HG03064 (cell line): ENCODE results near the gene ARMC10.
"Not testable (repeated sequence)": the region's sequence is repeated elsewhere in the genome, so short reads cannot be mapped to it uniquely, and the experiment has no call there.

Experiments
- ATAC-seq: cut with Tn5 transposase; IDR thresholded peaks from one replicate; pipeline ENCODE4 v1.9.1; 2021; ENCODE audit warnings: low read depth; ENCODE audit not compliant: unreplicated experiment

Gene ARMC10

GRCh38 chr7:103077318-103077717 is 2.4 kb downstream of the ARMC10 start:
- no peak for ATAC-seq

DNA sequence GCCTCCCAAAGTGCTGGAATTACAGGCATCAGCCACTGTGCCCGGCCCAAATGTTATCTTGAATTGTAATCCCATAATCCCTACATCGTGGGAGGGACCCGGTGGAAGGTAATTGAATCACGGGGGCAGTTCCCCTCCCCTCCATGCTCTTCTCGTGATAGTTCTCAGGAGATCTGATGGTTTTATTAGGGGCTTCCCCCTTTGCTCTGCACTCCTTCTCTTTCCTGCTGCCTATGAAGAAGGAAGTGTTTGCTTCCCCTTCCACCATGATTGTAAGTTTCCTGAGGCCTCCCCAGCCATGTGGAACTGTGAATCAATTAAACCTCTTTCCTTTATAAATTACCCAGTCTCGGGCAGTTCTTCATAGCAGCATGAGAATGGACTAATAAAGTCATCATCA is 3.3 kb downstream of the ARMC10 start:
- not testable (repeated sequence) for ATAC-seq

DNA sequence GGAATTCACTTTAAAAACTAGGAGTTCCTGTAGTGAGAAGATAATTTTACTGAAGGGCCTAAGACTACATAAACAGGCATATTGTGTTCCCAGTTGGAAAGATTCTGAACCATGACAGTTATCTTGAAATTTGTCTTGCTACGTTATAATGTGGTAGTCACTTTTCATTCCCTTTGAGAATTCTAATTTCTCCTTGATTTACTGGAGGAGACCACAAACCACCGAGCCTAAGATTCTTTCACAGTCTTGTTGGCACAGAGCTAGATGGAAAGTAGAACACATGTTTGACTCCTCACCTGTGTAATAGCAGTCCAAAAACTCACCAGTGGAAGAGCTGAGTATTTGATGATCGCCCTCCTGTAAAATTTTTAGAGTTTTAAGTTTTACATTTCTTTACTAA is 4.9 kb downstream of the ARMC10 start:
- ATAC-seq: no peak

DNA sequence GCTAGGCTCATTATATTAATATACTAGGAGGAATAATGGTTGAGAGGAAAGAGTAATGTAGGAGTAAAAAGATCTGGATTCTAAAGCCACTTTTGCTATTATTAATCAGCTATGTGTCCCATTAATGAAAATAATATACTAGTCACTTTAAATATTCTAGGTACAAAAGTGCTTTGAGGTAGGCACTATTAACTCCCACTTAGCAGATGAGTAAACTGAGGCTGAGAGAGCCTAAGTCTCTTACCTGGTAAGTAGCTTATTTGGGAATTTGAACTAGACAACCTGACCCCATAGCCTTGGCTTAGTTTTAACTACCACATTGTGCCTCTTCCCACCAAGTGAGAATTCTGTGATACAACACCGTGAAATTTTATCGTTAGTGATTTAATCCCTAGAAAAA is 6.0 kb downstream of the ARMC10 start:
- no peak for ATAC-seq

- ATAC-seq: no peak
These were observed 7.6 kb downstream of the ARMC10 start for GRCh38 chr7:103082497-103082896.

- no peak for ATAC-seq
These were observed 8.3 kb downstream of the ARMC10 start for GRCh38 chr7:103083210-103083609.

DNA sequence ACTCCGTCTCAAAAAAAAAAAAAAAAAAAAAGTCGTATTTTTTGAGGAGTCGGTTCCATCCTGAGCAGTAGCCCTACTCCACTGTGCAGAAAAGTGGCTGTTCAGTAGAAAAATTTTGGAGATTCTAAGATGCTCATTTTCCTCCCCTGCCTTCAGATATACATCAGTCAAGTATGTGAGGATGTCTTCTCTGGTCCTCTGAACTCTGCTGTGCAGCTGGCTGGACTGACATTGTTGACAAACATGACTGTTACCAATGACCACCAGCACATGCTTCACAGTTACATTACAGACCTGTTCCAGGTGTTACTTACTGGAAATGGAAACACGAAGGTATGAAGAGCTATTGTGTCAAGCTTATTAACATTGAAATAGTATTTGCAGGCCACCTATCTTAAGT is 17.4 kb downstream of the ARMC10 start:
- not testable (repeated sequence) for ATAC-seq

DNA sequence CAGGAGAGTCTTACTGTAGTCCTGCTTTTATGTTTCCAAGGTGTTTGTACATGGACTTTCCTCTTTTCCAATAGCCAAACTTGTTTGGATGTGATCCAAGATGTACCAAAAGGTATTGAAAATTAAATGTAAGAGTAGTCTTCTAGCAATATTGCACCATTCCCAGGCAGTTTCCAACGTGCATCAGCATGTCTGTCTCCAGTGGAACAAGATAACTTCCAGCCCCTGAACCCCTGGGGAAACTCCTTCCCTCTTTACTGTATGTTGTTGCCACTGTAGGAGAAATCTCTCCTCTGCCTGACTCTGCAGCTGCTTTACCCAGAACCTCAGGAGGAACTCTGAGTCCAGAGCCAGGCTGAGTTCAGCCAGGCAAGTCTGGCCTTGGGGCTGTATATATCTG is 18.5 kb downstream of the ARMC10 start:
- ATAC-seq: no peak

GRCh38 chr7:103094102-103094501 is 19.2 kb downstream of the ARMC10 start:
- ATAC-seq: no peak

- not testable (repeated sequence) for ATAC-seq
These were observed 20.6 kb downstream of the ARMC10 start for GRCh38 chr7:103095558-103095957.

- ATAC-seq: no peak
These were observed 22.1 kb downstream of the ARMC10 start for GRCh38 chr7:103097041-103097440.

GRCh38 chr7:103100348-103100747 is 25.4 kb downstream of the ARMC10 start:
- ATAC-seq: no peak

DNA sequence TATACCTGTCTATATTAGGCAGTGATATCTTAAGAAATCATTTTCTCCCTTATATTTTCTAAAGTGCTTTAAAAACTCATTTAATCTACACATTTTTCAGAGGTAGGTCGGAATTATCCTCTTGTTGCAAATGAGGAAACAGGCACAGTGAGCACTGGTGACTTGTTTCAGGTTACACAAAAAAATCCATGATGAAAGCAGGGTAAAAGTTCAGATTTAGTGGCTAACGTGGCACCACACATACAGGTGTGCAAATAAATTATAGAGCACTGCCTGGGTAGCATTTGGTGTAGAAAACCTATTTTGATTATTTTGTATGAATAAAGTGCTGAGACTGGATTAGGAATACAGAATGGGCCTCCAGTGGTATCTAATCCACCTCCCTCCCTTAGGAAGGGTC is 26.6 kb downstream of the ARMC10 start:
- no peak for ATAC-seq

- ATAC-seq: no peak
These were observed 31.2 kb downstream of the ARMC10 start for GRCh38 chr7:103106005-103106702.

- ATAC-seq: not testable (repeated sequence)
These were observed 31.7 kb downstream of the ARMC10 start for GRCh38 chr7:103106703-103107070.

DNA sequence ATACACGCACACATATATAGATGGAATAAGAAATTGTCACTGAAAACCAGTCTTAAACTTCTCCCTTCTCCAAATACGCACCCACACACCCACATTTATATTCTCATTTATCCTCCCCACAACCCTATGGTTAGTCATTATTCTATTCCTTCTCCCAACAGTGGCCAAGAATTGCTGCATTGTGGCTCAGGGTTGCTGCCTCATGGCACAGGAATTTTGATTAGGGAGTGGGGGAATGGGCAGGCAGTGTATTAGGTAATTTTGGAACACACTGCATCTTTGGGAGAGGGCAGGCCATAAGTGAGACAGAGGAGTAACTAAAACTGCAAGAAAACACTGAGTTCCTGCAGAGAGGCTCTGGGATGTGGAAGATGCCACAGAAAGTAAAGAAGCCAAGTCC is 38.2 kb downstream of the ARMC10 start:
- ATAC-seq: no peak

GRCh38 chr7:103114576-103115008 is 39.7 kb downstream of the ARMC10 start:
- no peak for ATAC-seq

DNA sequence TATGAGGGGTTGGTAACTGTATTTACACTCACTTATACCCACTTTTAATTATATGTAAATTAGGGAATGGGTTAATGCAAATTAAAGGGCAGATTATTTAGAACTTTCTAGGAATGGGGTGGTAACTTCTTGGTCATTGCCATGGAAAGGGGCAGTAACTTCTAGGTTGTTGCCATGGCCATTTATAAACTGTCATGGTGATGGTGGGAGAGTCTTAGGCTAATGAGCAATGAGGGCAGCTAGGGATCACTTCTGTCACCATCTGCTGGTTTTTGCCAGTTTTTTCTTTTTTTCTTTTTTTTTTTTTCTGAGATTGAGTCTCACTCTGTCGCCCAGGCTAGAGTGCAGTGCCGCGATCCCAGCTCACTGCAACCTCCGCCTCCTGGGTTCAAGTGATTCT is 40.8 kb downstream of the ARMC10 start:
- ATAC-seq: no peak

GRCh38 chr7:103116511-103116910 is 41.6 kb downstream of the ARMC10 start:
- ATAC-seq: no peak

DNA sequence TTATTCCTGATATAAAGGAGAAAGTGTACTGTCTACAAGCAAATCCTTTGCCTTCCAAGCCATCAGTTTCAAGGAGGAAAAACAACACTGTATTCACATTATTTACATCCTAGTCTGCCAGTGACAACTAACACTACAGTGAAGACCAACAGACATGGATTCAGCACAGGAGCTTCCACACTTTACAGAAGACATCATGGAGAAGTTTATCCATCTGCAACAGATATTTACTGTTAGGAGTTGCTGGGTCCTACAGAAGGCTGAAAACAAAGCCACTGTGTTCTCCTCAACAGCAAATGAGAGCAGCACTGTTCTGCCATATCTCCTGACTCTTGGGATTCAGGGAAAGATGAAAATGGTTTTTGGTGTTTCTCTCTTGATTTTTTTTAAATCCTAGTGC is 42.1 kb downstream of the ARMC10 start:
- ATAC-seq: no peak

- no peak for ATAC-seq
These were observed 42.5 kb downstream of the ARMC10 start for GRCh38 chr7:103117465-103117864.

DNA sequence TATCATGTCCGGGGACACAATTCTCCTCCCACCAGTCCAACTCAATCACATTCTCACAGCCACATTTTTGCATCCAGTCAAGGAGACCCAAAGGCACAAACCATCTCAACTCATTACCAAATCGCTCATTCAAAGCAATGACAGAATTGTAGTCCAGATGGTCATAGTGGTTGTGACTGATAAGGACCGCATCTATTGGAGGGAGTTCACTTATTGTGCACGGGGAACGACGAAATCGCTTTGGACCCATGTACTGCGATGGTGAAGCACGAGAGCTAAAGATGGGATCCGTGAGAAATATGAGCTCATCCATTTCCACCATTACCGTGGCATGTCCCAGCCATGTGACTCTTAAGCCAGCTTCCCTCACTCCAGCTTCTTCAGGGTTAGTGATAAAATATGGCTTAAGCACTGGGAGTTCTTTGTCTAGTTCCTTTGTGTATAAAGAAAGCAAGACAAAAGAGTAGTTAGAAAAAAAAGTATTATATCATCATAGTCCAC is 44.9 kb downstream of the ARMC10 start:
- ATAC-seq: no peak

GRCh38 chr7:103120362-103120761 is 45.4 kb downstream of the ARMC10 start:
- no peak for ATAC-seq
